Stimulated activated CD4-positive, alpha-beta T cell treated with anti-CD3 and anti-CD28 coated beads, Interleukin-12 subunit alpha, Interleukin-12 subunit beta, amount 100 ng/mL, for 4 hours (primary cell): ENCODE results near the gene ACTG2.
"Not testable (repeated sequence)": the region's sequence is repeated elsewhere in the genome, so short reads cannot be mapped to it uniquely, and the experiment has no call there.

Experiments used
- DNase-seq: peaks from one replicate; pipeline ENCODE4 v3.0.0-alpha.2; 2020

ACTG2 gene

GRCh38 chr2:73938718-73939352 is 46.0 kb downstream of the ACTG2 start:
- no peak for DNase-seq

DNA sequence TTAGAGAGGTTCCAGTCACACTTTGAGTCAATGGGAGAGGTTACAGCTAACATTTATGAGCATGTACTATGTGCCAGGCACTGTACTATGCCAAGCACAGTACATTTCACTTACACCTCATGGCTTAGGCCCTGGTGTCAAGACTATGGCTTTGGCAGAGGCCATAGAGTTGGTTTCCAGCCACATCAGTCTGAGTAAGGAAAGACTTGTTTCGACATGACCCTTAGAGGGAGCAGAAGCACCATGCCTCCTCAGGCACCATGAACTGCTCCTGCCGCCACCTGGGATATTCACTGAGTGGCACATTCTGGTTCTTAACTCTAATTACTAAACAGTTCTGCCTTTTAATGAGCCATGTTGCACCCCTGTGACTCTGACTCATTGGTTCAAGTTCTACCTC is 46.6 kb downstream of the ACTG2 start:
- DNase-seq, result no peak

DNA sequence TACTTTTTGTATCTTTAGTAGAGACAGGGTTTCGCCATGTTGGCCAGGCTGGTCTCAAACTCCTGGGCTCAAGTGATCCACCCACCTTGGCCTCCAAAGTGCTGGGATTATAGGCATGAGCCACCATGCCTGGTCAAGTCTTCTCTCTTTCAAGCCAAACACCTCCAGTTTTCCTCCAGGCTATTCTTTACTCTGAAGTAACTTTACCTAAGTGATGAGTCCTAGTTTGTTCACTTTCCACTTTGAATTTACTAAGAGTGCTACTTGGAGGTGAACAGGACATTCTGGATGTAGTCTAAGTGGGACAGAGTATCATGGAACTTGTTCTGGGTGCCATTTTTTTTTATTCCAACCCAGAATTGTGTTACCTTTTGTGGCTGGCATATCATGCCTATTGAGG is 47.3 kb downstream of the ACTG2 start:
- DNase-seq, result not testable (repeated sequence)

- no peak for DNase-seq
These were observed 49.9 kb downstream of the ACTG2 start for GRCh38 chr2:73942664-73943063.

GRCh38 chr2:73944714-73945113 is 51.9 kb downstream of the ACTG2 start:
- no peak for DNase-seq

GRCh38 chr2:73946215-73946614 is 53.4 kb downstream of the ACTG2 start:
- no peak for DNase-seq

- DNase-seq, result no peak
These were observed 53.9 kb downstream of the ACTG2 start for GRCh38 chr2:73946666-73947065.

DNA sequence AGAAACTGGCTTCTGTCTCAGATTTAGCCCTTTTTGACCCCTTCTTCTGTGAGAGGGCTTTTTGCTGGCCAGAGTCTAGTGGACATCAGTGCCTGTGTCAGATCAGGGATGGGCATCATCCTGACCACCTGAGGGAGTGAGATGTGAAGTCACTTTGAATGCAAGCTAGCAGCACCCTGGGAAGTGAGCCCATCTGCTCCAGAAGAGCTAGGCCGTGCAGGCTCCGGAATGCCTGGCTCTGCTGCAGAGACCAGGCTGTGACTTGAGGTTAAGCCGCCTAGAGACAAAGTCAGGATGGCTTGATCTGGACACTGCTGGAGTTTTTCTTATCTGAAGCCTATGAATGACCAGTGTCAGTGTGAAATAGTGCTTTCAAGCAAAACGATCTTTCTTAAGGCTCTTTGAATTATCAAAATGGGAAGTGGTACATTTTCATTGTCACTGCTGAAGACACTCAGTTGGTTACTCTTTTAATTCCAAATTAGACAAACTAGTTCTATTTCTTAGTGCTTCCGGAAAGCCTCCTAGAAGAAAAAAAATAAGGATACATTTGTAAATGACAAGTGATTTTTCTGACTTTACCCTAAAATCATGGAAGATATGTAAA is 54.7 kb downstream of the ACTG2 start:
- no peak for DNase-seq

DNA sequence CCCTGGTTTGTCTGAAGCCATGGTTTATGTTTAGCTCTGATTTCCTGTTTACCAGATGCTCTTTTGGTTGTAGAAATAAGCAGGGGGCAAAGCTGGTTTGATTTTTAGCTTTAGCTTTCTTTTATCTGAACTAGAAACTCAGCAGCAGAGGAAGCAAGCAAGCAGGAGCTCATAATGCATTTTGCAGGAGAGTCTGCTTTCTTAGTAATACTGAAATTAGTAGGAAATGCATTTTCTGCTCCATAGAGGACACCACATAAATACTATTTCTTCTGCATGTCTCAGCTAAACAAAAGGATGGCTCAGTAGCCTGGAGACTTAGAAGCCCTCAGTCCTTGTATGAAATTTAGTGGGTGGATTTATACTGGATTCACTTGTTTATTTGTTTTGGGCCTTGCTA is 57.0 kb downstream of the ACTG2 start:
- no peak for DNase-seq

- no peak for DNase-seq
These were observed 60.0 kb downstream of the ACTG2 start for GRCh38 chr2:73952499-73953446.

- no peak for DNase-seq
These were observed 63.5 kb downstream of the ACTG2 start for GRCh38 chr2:73956218-73956865.

- DNase-seq, result no peak
These were observed 68.5 kb downstream of the ACTG2 start for GRCh38 chr2:73961274-73961673.

GRCh38 chr2:73961823-73962615 is 69.2 kb downstream of the ACTG2 start:
- DNase-seq, result no peak

DNA sequence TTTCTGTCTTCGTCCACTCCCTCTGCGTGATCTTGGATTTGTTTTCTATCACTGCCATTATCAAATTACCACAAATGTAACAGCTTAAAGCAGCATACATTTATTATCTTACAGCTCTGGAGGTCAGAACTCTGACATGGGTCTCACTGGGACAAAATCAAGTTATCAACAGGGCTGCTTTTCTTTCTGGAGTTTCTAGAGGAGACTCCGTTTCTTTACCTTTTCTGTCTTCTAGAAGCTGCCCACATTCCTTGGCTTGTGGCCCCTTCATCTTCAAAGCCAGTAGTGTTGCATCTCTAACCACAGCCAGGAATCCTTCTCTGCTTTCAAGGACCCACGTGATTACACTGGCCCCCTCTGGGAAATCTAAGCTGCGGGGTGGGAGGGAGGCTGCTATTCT is 70.0 kb downstream of the ACTG2 start:
- no peak for DNase-seq

GRCh38 chr2:73963385-73964120 is 70.7 kb downstream of the ACTG2 start:
- no peak for DNase-seq

DNA sequence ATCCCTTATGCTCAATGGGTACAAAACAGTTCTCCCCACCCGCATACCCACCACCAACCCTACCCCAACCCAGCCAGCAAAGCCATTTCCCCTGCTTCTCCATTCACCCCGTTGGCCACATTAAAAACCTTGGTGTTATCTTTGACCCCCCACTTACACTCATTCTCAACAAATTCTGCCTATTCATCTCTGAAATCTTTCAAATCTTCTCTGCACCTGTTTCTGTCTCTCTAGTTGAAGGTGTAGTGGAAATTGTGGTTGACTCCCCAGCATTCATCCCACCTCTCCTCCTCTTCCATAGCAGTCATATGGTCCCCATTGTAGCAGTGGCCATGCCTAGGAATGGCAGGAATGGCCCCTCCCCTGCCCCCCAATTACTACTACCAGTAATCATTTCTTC is 71.4 kb downstream of the ACTG2 start:
- DNase-seq, result no peak

GRCh38 chr2:73965053-73965452 is 72.2 kb downstream of the ACTG2 start:
- DNase-seq, result no peak

- no peak for DNase-seq
These were observed 75.6 kb downstream of the ACTG2 start for GRCh38 chr2:73968357-73968937.

DNA sequence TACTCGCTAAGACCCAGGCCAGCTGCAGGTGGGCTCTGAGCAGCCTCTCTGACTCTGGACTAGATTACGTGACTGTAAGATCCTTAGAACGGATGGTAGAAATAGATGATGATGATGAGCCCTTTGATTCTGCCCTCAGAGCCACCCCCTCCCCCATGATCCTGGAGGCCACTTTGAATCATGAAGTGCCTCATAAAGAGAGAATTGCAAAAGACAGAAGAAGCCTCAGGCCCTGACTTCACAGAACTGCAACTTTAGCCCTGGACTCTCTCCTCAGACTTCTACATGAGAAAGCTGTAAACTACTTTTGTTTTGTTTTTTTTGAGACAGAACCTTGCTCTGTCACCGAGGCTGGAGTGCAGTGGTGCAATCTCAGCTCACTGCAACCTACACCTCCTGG is 76.5 kb downstream of the ACTG2 start:
- DNase-seq, result no peak
